IMR-90 (cell line): ENCODE measurements around the gene IHH. TPM values are rescaled to one million over a fixed set of nuclear protein-coding genes. Genes with fewer than 3 reads are reported as not detected.

ENCODE experiments used
- ATAC-seq: fragments of 200-7000 bp; cut with Tn5 transposase; 2 replicates; pipeline ENCODE4 v1.9.1; 2020; ENCODE audit warnings: low read depth, mild to moderate bottlenecking, moderate library complexity
- BruUV-seq: library from RNA; stranded (reverse); fragments of 400-500 nt; replicated peaks from 2 replicates; lab custom pipeline; 2021; lab: Mats Ljungman, UMichigan
- CTCF ChIA-PET: fragments of 300-600 bp; formaldehyde crosslinking; extraction: SDS; loops from one replicate; lab custom pipeline; 2021; ENCODE audit warnings: antibody characterized with exemption; lab: Yijun Ruan, JAX
- POLR2A ChIA-PET: fragments of 300-600 bp; sonication (Branson Sonifier 250); formaldehyde crosslinking; loops from one replicate; lab custom pipeline; 2022; ENCODE audit warnings: antibody characterized with exemption; ENCODE audit not compliant: unreplicated experiment; lab: Charles Lee
- DNase-seq: peaks from one replicate; pipeline ENCODE4 v3.0.0; 2013
- H2AFZ ChIP-seq: replicated peaks from 2 replicates; pipeline ENCODE3; 2013; ENCODE audit warnings: low read length, mild to moderate bottlenecking; ENCODE audit not compliant: poor library complexity
- H2AK5ac ChIP-seq: 2 replicates; pipeline ENCODE4 v1.6.1; 2013; ENCODE audit warnings: low read depth, low read length, inconsistent platforms
- H2AK9ac ChIP-seq: replicated peaks from 2 replicates; pipeline ENCODE3; 2013; ENCODE audit warnings: mild to moderate bottlenecking, low read depth, low read length, moderate library complexity; ENCODE audit not compliant: poor library complexity
- H2BK120ac ChIP-seq: 2 replicates; pipeline ENCODE4 v1.6.1; 2013; ENCODE audit warnings: low read depth, low read length, inconsistent platforms
- H2BK15ac ChIP-seq: 3 replicates; pipeline ENCODE4 v1.6.1; 2013; ENCODE audit warnings: low read depth, low read length, inconsistent platforms
- H2BK20ac ChIP-seq: 2 replicates; pipeline ENCODE4 v1.6.1; 2013; ENCODE audit warnings: low read depth, mild to moderate bottlenecking, inconsistent platforms, low read length, moderate library complexity
- H2BK5ac ChIP-seq: 2 replicates; pipeline ENCODE4 v1.6.1; 2013; ENCODE audit warnings: mild to moderate bottlenecking, low read depth, low read length, inconsistent platforms; ENCODE audit not compliant: poor library complexity, severe bottlenecking
- H3K14ac ChIP-seq: replicated peaks from 2 replicates; pipeline ENCODE4 v1.6.1; 2013; ENCODE audit warnings: low read depth, low read length, inconsistent platforms
- H3K18ac ChIP-seq: 2 replicates; pipeline ENCODE4 v1.6.1; 2013; ENCODE audit warnings: low read depth, low read length, control low read depth
- H3K23ac ChIP-seq: 2 replicates; pipeline ENCODE4 v1.6.1; 2013; ENCODE audit warnings: low read depth, low read length, inconsistent platforms
- H3K27ac ChIP-seq: 2 replicates; pipeline ENCODE4 v1.5.1; 2013; ENCODE audit warnings: mild to moderate bottlenecking, control low read depth, low read length; ENCODE audit not compliant: insufficient read depth
- H3K27me3 ChIP-seq: 2 replicates; pipeline ENCODE4 v1.6.1; 2013; ENCODE audit warnings: low read length; ENCODE audit not compliant: control insufficient read depth, insufficient read depth
- H3K36me3 ChIP-seq: 2 replicates; pipeline ENCODE4 v1.6.1; 2013; ENCODE audit warnings: low read length, mixed read lengths; ENCODE audit not compliant: control insufficient read depth, insufficient read depth
- H3K4ac ChIP-seq: 2 replicates; pipeline ENCODE4 v1.6.1; 2013; ENCODE audit warnings: low read depth, low read length, inconsistent platforms
- H3K4me1 ChIP-seq: 2 replicates; pipeline ENCODE4 v1.6.1; 2013; ENCODE audit warnings: low read length, mixed read lengths; ENCODE audit not compliant: control insufficient read depth, insufficient read depth
- H3K4me2 ChIP-seq: 2 replicates; pipeline ENCODE4 v1.6.1; 2013; ENCODE audit warnings: low read depth, mild to moderate bottlenecking, control low read depth, low read length, moderate library complexity
- H3K4me3 ChIP-seq: 2 replicates; pipeline ENCODE4 v1.5.1; 2013; ENCODE audit warnings: low read depth, mild to moderate bottlenecking, control low read depth, low read length, moderate library complexity; ENCODE audit not compliant: insufficient read depth
- H3K56ac ChIP-seq: 2 replicates; pipeline ENCODE4 v1.6.1; 2013; ENCODE audit warnings: low read length, inconsistent platforms; ENCODE audit not compliant: insufficient read depth; ENCODE audit errors: extremely low read depth
- H3K79me1 ChIP-seq, 2 experiments: 2 replicates each; pipeline ENCODE4 v1.6.1; 2013; ENCODE audit warnings: low read length in 2 of 2, inconsistent platforms in 1 of 2, low read depth in 1 of 2
- H3K9ac ChIP-seq: 2 replicates; pipeline ENCODE4 v1.6.1; 2013; ENCODE audit warnings: low read depth, low read length, control low read depth
- H3K9me1 ChIP-seq: 2 replicates; pipeline ENCODE4 v1.6.1; 2013; ENCODE audit warnings: low read length, inconsistent platforms; ENCODE audit not compliant: insufficient read depth
- H3K9me3 ChIP-seq: 2 replicates; pipeline ENCODE4 v1.6.1; 2013; ENCODE audit warnings: low read length; ENCODE audit not compliant: control insufficient read depth, insufficient read depth
- H4K20me1 ChIP-seq: 2 replicates; pipeline ENCODE4 v1.6.1; 2013; ENCODE audit warnings: low read length, inconsistent platforms; ENCODE audit not compliant: insufficient read depth
- H4K5ac ChIP-seq: 2 replicates; pipeline ENCODE4 v1.6.1; 2013; ENCODE audit warnings: mild to moderate bottlenecking, low read depth, low read length, control low read depth
- H4K8ac ChIP-seq, 2 experiments: 2 replicates each; pipeline ENCODE4 v1.6.1; 2013; ENCODE audit warnings: low read depth in 2 of 2, low read length in 2 of 2, control low read depth in 1 of 2, inconsistent platforms in 1 of 2
- H4K91ac ChIP-seq: 2 replicates; pipeline ENCODE4 v1.6.1; 2013; ENCODE audit warnings: low read depth, low read length, inconsistent platforms; ENCODE audit not compliant: insufficient read depth
- CHD1 ChIP-seq: IDR thresholded peaks from 2 replicates; pipeline ENCODE4 v1.6.1; 2012; ENCODE audit warnings: low read depth, low read length, improper control_type of control experiment
- MXI1 ChIP-seq: IDR thresholded peaks from 2 replicates; pipeline ENCODE4 v1.6.1; 2012; ENCODE audit warnings: low read depth, mild to moderate bottlenecking, low read length, moderate library complexity, borderline replicate concordance
- SMC3 ChIP-seq: fragments of 150-350 bp; IDR thresholded peaks from 2 replicates; pipeline ENCODE4 v1.6.1; 2016; ENCODE audit warnings: low read depth, mild to moderate bottlenecking, antibody characterized with exemption, low read length, moderate library complexity
- WGBS, 2 experiments: methylation state at CpG; one replicate each; pipeline versions ENCODE4 v1.1.5 to v1.1.7; 2013; ENCODE audit warnings: missing lambda C conversion rate in 2 of 2; ENCODE audit not compliant: insufficient read length in 1 of 2; ENCODE audit errors: extremely low coverage in 2 of 2; 5-methylcytosine and 5-hydroxymethylcytosine counted together
- dilution Hi-C: fragments of 300-500 bp; cut with HindIII; formaldehyde crosslinking; loops from one replicate; pipeline ENCODE4 v1.14.3; 2018; ENCODE audit warnings: low sequenced_read_pairs; ENCODE audit not compliant: unreplicated experiment
- in situ Hi-C: fragments of 300-500 bp; cut with MboI; formaldehyde crosslinking; loops from 3 replicates; pipeline ENCODE4 v1.14.3; 2019; ENCODE audit warnings: low sequenced_read_pairs, inconsistent platforms, mixed read lengths
- intact Hi-C: fragments of 100-400 bp; cut with micrococcal nuclease; formaldehyde crosslinking; loops from 2 replicates; pipeline ENCODE4 v1.10.0; 2022
- polyA plus RNA-seq, 3 experiments: library from polyadenylated mRNA; depleted of rRNA; stranded (reverse); fragments of >200 nt; gene quantifications; 2 replicates each; pipeline ENCODE4 v1.2.3, GENCODE V29; 2012; ENCODE audit warnings: low replicate concordance in 1 of 3
- total RNA-seq: library from RNA; depleted of rRNA; stranded (reverse); fragments of >200 nt; gene quantifications from 2 replicates; pipeline ENCODE4 v1.2.3, GENCODE V29; 2012

Gene IHH
- total and polyA plus RNA-seq, 2 of the 4 experiments (the other 2 are of a cell fraction), result not detected

DNA sequence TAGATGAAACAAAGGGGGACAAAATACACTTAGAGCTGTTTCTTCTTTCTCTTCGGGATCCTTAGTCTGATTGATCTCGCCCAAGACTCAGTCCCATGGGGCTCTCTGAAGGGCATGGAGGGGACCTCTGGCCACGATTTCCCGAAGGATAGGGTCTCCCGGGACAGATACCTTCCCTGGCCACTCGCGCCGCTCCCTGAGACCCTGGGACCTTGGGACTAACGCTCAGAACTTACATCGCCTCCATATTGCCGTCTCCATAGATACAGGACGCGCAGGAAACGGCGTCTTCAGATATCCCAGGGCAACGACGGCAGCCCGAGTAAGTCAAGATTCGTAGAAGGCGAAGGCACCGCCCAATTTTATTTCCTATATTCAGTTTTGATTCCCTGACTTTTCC lies 19.5 kb downstream of the IHH start, which contains the start of gene CFAP65:
TSS of gene CFAP65 (minus strand) at position 265 of the 400 bp plus-strand sequence. CDS start 2,468 bp downstream, outside the sequence.
- Histone ChIP-seq H3K4ac (no peak within 1 kb of the TSS), H3K23ac (no peak within 1 kb of the TSS), H2BK120ac (no peak within 1 kb of the TSS), H2BK5ac (no peak within 1 kb of the TSS), H3K9ac (no peak within 1 kb of the TSS), H3K9me1 (no peaks in the 10 kb centered on the region), H2AK5ac (no peak within 1 kb of the TSS), H3K9me3 (no peaks in the 10 kb centered on the region), H3K27me3 (peaks cover 37% of the 10 kb centered on the region), H3K36me3 (no peaks in the 10 kb centered on the region), H4K8ac (no peak within 1 kb of the TSS), H3K4me3 (peak within 1 kb of the TSS; percentile 62), H3K4me1 (no peaks in the 10 kb centered on the region), H3K56ac (no peak within 1 kb of the TSS), H3K14ac (no peak within 1 kb of the TSS), H3K18ac (no peak within 1 kb of the TSS), H2AFZ (peak within 1 kb of the TSS; percentile 86), H3K79me1 (no peaks in the 10 kb centered on the region), H2BK20ac (no peak within 1 kb of the TSS), H4K91ac (no peak within 1 kb of the TSS), H2BK15ac (no peak within 1 kb of the TSS), H3K27ac (no peak within 1 kb of the TSS), H4K20me1 (no peaks in the 10 kb centered on the region), H4K5ac (no peak within 1 kb of the TSS), H3K4me2 (peak within 1 kb of the TSS; percentile 95), H2AK9ac (no peak within 1 kb of the TSS)
- TF ChIP-seq CHD1 (no peak), SMC3 (no peak), MXI1 (peak; percentile 53; the same call in 1 of the 2 replicates)
- WGBS, 2 experiments, result 0% methylated on average over 19 of the region's 21 CpGs; no CpG with 5 or more reads in 1 of the 2 experiments
- in situ Hi-C loops, result no loop called here
- no TSS peak for BruUV-seq
- intact Hi-C loops, result no loop called here
- ChIA-PET CTCF (interaction anchor here (0.7 to 1.0 kb wide), 2 partner anchors 11 to 79 kb away, joined by 3 to 4 read pairs; no protein-coding TSS in a partner anchor), POLR2A (no interaction called here)
- DNase-seq, result peak; percentile 58
- dilution Hi-C loops, result no loop called here
- ATAC-seq, result peak; percentile 89
